HuH-7.5 (cell line): ENCODE data around the gene FTL.
A peak's percentile ranks its signal among the peaks of the same experiment; 100 is the strongest.
"Not testable (repeated sequence)": the region's sequence is repeated elsewhere in the genome, so short reads cannot be mapped to it uniquely, and the experiment has no call there.

ENCODE experiments used
- DNase-seq: peaks from one replicate; pipeline ENCODE4 v3.0.0; 2011; ENCODE audit warnings: low spot score

Gene FTL

GRCh38 chr19:48965040-48965805, at the start of gene FTL:
FTL (plus strand) TSS chr19:48965309; CDS start chr19:48965508, 199 bp downstream.
- DNase-seq: peak; percentile 97

- DNase-seq: no peak
These were observed 49.4 kb upstream of the FTL start for GRCh38 chr19:48915757-48916156.

- DNase-seq: no peak
These were observed 47.0 kb upstream of the FTL start for GRCh38 chr19:48918071-48918470.

DNA sequence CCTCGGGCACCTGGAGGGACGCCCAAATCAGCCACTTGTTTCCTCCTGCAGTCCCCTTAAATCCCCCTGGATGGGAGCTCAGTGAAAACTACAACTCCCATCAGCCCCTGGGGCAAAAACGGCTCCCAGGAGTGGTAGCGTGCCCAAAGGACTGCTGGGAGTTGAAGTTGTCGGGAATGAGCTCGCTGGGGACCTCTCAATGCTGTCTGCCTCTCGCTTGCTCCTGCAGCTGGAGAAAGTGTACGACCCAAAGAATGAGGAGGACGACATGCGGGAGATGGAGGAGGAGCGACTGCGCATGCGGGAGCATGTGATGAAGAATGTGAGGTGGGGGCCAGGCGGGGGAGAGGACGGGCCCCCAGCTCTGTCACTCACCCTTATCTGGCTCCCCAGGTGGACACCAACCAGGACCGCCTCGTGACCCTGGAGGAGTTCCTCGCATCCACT, 46.3 kb upstream of the FTL start:
- no peak for DNase-seq

DNA sequence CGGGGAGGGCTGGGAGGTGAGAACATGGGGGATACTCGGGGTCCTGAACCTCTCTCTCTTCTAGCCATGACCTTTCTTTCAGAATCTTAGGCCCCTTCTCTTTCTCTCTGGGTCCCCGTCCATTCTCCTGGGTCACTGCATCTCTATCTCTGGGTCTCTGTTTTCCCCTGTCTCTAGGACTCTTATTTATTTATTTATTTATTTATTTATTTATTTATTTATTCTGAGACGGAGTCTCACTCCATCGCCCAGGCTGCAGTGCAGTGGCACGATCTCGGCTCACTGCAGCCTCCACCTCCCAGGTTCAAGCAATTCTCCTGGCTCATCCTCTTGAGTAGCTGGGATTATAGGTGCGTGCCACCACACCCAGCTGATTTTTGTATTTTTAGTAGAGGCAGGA, 45.8 kb upstream of the FTL start:
- DNase-seq: not testable (repeated sequence)

DNA sequence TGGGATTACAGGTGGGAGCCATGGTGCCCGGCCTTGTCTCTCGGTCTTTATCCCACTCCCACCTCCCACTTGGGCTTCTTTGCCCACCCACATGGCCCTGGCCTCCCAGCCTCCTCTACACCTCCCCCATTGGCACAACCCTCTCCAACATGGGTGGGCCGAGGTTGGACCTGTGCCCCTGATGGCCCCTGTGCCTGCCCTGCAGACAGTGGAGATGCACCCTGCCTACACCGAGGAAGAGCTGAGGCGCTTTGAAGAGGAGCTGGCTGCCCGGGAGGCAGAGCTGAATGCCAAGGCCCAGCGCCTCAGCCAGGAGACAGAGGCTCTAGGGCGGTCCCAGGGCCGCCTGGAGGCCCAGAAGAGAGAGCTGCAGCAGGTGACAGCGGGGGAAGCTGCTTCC, 44.2 kb upstream of the FTL start:
- DNase-seq: no peak

- no peak for DNase-seq
These were observed 43.2 kb upstream of the FTL start for GRCh38 chr19:48921721-48922500.

GRCh38 chr19:48922548-48923490, 42.3 kb upstream of the FTL start:
- DNase-seq: no peak

GRCh38 chr19:48925240-48925843, 39.8 kb upstream of the FTL start:
- no peak for DNase-seq

- not testable (repeated sequence) for DNase-seq
These were observed 39.2 kb upstream of the FTL start for GRCh38 chr19:48925890-48926289.

- no peak for DNase-seq
These were observed 38.2 kb upstream of the FTL start for GRCh38 chr19:48926909-48927308.

- not testable (repeated sequence) for DNase-seq
These were observed 37.4 kb upstream of the FTL start for GRCh38 chr19:48927692-48928091.

DNA sequence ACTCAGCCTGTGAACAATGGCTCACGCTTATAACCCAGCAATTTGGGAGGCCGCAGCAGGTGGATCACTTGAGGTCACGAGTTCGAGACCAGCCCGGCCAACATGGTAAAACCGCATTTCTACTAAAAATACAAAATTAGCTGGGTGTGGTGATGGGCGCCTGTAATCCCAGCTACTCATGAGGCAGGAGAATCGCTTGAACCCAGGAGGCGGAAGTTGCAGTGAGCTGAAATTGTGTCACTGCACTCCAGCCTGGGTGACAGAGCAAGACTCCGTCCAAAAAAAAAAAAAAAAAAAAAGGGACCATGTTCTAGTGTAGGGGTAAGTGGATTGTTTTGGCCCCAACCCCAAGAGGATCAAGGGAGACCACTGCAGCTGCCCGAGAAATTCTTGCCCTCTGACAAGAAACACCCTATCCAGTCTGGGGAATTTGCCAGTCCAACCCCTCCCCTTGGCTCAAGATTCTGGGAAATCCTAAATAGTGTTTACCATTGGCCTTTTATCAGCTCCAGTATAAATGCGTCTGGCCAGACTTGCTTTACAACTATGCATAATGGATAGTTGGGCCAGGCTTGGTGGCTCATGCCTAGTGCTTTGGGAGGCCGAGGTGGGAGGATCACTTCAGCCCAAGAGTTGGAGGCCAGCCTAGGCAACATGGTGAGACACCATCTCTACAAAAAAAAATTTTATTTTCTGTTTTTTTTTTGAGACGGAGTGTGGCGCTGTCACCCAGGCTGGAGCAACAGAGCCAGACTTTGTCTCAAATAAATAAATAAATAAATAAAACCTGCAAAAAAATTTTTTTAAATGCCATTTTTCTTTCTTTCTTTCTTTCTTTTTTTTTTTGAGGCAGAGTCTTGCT, 36.7 kb upstream of the FTL start:
- no peak for DNase-seq

GRCh38 chr19:48933382-48933932, 31.7 kb upstream of the FTL start, which contains the start of gene DHDH:
DHDH (plus strand) TSS chr19:48933699; CDS start chr19:48933722, 23 bp downstream.
- peak; percentile 77 for DNase-seq

- no peak for DNase-seq
These were observed 30.3 kb upstream of the FTL start for GRCh38 chr19:48934837-48935236.

DNA sequence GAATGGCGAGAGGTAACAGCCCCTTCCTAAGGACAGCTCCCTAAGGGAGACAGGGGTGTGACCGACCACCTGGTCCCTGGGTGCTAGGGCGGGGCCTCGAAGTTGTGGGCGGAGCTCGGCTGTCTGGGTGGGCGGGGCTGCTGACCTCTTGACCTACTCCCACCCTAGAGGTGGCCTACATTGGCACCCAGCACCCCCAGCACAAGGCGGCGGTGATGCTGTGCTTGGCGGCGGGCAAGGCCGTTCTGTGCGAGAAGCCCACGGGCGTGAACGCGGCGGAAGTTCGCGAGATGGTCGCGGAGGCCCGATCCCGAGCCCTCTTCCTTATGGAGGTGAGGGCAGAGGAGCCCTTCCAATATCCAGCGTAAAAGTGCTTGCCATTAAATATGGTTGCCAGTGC, 29.2 kb upstream of the FTL start:
- no peak for DNase-seq

- no peak for DNase-seq
These were observed 26.9 kb upstream of the FTL start for GRCh38 chr19:48938256-48938655.

- DNase-seq: no peak
These were observed 24.2 kb upstream of the FTL start for GRCh38 chr19:48940902-48941301.

DNA sequence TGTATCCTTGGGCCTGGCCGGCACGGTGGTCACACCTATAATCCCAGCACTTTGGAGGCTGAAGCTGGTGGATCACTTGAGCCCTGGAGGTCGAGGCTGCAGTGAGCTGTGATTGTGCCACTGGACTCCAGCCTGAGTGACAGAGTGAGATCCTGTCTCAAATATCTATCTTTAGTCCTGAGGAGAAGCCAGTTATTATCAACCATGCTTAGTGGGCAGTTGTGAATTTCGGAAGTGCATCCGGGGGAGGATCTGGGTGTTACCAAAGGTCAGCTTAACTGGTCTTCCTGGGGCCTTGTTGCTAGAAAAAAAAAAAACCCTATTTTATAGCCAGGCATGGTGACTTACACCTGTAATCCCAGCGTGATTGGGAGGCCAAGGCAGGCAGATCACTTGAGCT, 22.0 kb upstream of the FTL start:
- DNase-seq: no peak

DNA sequence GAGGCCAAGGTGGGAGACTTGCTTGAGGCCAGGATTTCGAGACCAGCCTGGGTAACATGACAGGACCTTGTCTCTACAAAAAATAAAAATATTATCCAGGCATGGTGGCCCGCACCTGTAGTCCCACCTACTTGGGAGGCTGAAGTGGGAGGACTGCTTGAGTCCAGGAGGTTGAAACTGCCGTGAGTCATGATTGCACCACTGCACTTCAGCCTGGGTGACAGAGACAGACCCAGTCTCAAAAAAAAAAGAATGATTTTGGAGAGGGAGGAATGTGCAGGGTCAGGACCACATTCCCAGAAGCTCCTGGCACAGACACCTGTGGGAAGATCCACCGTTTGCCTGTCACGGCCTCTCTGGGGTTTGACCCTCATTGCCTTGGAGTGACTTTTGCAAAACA, 19.7 kb upstream of the FTL start:
- no peak for DNase-seq
